Effector memory CD4-positive, alpha-beta T cell (primary cell): ENCODE measurements around the gene PIGM.
"Not testable (repeated sequence)": the region's sequence is repeated elsewhere in the genome, so short reads cannot be mapped to it uniquely, and the experiment has no call there.

Experiments
- DNase-seq, 3 donors: peaks; one replicate each; pipeline ENCODE4 v3.0.0-alpha.2; 2020
- H3K27ac ChIP-seq: 2 replicates; pipeline ENCODE4 v1.7.0; 2013; ENCODE audit warnings: mild to moderate bottlenecking, low read length, moderate library complexity; ENCODE audit not compliant: insufficient read depth, poor library complexity, severe bottlenecking
- H3K27me3 ChIP-seq: replicated peaks from 2 replicates; pipeline ENCODE4 v1.7.0; 2013; ENCODE audit warnings: mild to moderate bottlenecking, low read length; ENCODE audit not compliant: insufficient read depth, control insufficient read depth, poor library complexity, severe bottlenecking
- H3K36me3 ChIP-seq: 2 replicates; pipeline ENCODE4 v1.7.0; 2013; ENCODE audit warnings: mild to moderate bottlenecking, low read length, moderate library complexity; ENCODE audit not compliant: control insufficient read depth, insufficient read depth
- H3K4me1 ChIP-seq: 2 replicates; pipeline ENCODE4 v1.7.0; 2013; ENCODE audit warnings: low read length, mild to moderate bottlenecking; ENCODE audit not compliant: control insufficient read depth, insufficient read depth, poor library complexity, severe bottlenecking
- H3K4me3 ChIP-seq: 2 replicates; pipeline ENCODE4 v1.7.0; 2013; ENCODE audit warnings: low read length, low read depth, mild to moderate bottlenecking; ENCODE audit not compliant: insufficient read depth, poor library complexity, severe bottlenecking
- H3K9me3 ChIP-seq: 2 replicates; pipeline ENCODE4 v1.7.0; 2013; ENCODE audit warnings: mild to moderate bottlenecking, low read length, moderate library complexity; ENCODE audit not compliant: control insufficient read depth

PIGM gene

GRCh38 chr1:160061369-160062229 is 29.8 kb upstream of the PIGM start:
- DNase-seq, result no peak
- no peaks in the 10 kb centered on the region for H3K27me3 ChIP-seq
- H3K27ac ChIP-seq, result no peak overlapping the region

GRCh38 chr1:160058087-160058486 is 26.3 kb upstream of the PIGM start:
- H3K27me3 ChIP-seq, result no peaks in the 10 kb centered on the region
- no peak for DNase-seq
- no peaks in the 10 kb centered on the region for H3K4me1 ChIP-seq

More at GRCh38 chr1:160061369-160062229, 29.8 kb upstream of the PIGM start:
- Histone ChIP-seq H3K4me3 (no peak overlapping the region), H3K9me3 (no peaks in the 10 kb centered on the region), H3K36me3 (no peaks in the 10 kb centered on the region), H3K4me1 (no peaks in the 10 kb centered on the region)

GRCh38 chr1:160056648-160057169 is 24.9 kb upstream of the PIGM start:
- H3K4me1 ChIP-seq, result no peaks in the 10 kb centered on the region
- DNase-seq, result no peak
- H3K27ac ChIP-seq, result no peak overlapping the region
- H3K36me3 ChIP-seq, result no peaks in the 10 kb centered on the region
- no peaks in the 10 kb centered on the region for H3K9me3 ChIP-seq
- no peaks in the 10 kb centered on the region for H3K27me3 ChIP-seq
- H3K4me3 ChIP-seq, result no peak overlapping the region

More at GRCh38 chr1:160058087-160058486, 26.3 kb upstream of the PIGM start:
- Histone ChIP-seq H3K9me3 (no peaks in the 10 kb centered on the region), H3K4me3 (no peak overlapping the region), H3K36me3 (no peaks in the 10 kb centered on the region), H3K27ac (no peak overlapping the region)

- Histone ChIP-seq H3K9me3 (no peaks in the 10 kb centered on the region), H3K27ac (no peak overlapping the region), H3K27me3 (no peaks in the 10 kb centered on the region), H3K4me3 (no peak overlapping the region), H3K4me1 (no peaks in the 10 kb centered on the region), H3K36me3 (no peaks in the 10 kb centered on the region)
- DNase-seq, result no peak
These were observed 22.0 kb upstream of the PIGM start for GRCh38 chr1:160053548-160054365.

- Histone ChIP-seq H3K27ac (no peak overlapping the region), H3K36me3 (no peaks in the 10 kb centered on the region), H3K4me1 (no peaks in the 10 kb centered on the region), H3K4me3 (no peak overlapping the region), H3K27me3 (no peaks in the 10 kb centered on the region), H3K9me3 (no peaks in the 10 kb centered on the region)
- no peak for DNase-seq
These were observed 21.1 kb upstream of the PIGM start for GRCh38 chr1:160052936-160053335.

- no peak overlapping the region for H3K27ac ChIP-seq
- H3K36me3 ChIP-seq, result no peaks in the 10 kb centered on the region
- DNase-seq, result no peak
- H3K27me3 ChIP-seq, result no peaks in the 10 kb centered on the region
- H3K4me1 ChIP-seq, result no peaks in the 10 kb centered on the region
- H3K4me3 ChIP-seq, result no peak overlapping the region
- no peaks in the 10 kb centered on the region for H3K9me3 ChIP-seq
These were observed 18.8 kb upstream of the PIGM start for GRCh38 chr1:160050619-160051018.

DNA sequence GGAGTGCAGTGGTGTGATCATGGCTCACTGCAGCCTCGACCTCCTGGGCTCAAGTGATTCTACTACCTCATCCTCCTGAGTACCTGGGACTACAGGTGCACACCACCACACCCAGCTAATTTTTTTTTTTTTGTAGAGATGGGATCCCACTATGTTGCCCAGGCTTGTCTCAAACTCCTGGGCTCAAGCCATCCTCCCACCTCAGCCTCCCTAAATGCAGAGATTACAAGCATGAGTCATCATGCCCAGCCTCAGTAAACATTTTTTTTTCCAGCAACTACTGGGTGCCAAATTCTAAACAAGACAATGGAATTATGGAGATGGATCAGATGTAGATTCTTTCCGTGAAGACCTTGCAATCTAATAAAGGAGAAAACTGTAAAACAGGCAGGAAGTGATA is 18.4 kb upstream of the PIGM start:
- H3K27ac ChIP-seq, H3K36me3 ChIP-seq, H3K4me1 ChIP-seq, H3K4me3 ChIP-seq, DNase-seq, H3K27me3 ChIP-seq, H3K9me3 ChIP-seq: not testable (repeated sequence)

- Histone ChIP-seq H3K4me1 (no peaks in the 10 kb centered on the region), H3K9me3 (no peaks in the 10 kb centered on the region)
- DNase-seq, result no peak
These were observed 17.3 kb upstream of the PIGM start for GRCh38 chr1:160049101-160049500.

DNA sequence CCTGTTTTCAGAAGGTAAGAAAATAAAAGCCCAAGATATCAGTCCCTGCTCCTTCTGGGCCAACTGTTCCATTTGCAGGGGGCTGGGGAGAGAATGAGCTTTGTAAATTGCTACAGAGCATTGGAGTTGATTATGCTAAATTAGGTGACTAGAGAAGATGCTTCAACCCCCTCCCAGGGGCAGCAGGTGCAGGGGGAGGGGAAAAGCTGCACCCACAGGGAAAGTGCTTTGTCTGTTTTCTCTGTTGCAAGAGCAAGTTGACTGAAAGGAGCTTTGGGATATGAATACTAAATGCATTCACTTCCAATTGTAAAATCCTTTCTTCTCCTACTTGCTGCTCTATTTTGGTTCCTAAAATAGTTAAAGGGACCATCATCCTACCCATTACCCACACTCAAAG is 16.5 kb upstream of the PIGM start:
- Histone ChIP-seq H3K4me1 (no peaks in the 10 kb centered on the region), H3K27me3 (no peaks in the 10 kb centered on the region), H3K4me3 (no peak overlapping the region), H3K27ac (no peak overlapping the region), H3K36me3 (no peaks in the 10 kb centered on the region), H3K9me3 (no peaks in the 10 kb centered on the region)
- DNase-seq, result no peak

More at GRCh38 chr1:160049101-160049500, 17.3 kb upstream of the PIGM start:
- Histone ChIP-seq H3K36me3 (no peaks in the 10 kb centered on the region), H3K4me3 (no peak overlapping the region), H3K27ac (no peak overlapping the region), H3K27me3 (no peaks in the 10 kb centered on the region)
